ENCODE measurements around the gene LINC00237.

LINC00237 gene

GRCh38 chr20:21050710-21051109 is 55.4 kb downstream of the LINC00237 start:
- TF ChIP-seq, protein P1, sequence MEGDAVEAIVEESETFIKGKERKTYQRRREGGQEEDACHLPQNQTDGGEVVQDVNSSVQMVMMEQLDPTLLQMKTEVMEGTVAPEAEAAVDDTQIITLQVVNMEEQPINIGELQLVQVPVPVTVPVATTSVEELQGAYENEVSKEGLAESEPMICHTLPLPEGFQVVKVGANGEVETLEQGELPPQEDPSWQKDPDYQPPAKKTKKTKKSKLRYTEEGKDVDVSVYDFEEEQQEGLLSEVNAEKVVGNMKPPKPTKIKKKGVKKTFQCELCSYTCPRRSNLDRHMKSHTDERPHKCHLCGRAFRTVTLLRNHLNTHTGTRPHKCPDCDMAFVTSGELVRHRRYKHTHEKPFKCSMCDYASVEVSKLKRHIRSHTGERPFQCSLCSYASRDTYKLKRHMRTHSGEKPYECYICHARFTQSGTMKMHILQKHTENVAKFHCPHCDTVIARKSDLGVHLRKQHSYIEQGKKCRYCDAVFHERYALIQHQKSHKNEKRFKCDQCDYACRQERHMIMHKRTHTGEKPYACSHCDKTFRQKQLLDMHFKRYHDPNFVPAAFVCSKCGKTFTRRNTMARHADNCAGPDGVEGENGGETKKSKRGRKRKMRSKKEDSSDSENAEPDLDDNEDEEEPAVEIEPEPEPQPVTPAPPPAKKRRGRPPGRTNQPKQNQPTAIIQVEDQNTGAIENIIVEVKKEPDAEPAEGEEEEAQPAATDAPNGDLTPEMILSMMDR (conservative IDR thresholded peaks at IDR 0.05; ENCODE audit: low read depth, low read length) = no peak
- no peak overlapping the region for H3K4me3 ChIP-seq (ENCODE audit: low read depth, low read length)
- DNase-seq (ENCODE audit: low read depth) = no peak

GRCh38 chr20:21049305-21049828 is 56.8 kb downstream of the LINC00237 start:
- no peak for DNase-seq (ENCODE audit: low read depth)
- TF ChIP-seq, protein P1 (conservative IDR thresholded peaks at IDR 0.05; ENCODE audit: low read depth, low read length) = no peak
- H3K4me3 ChIP-seq (ENCODE audit: low read depth, low read length) = no peak overlapping the region

GRCh38 chr20:21048841-21049273 is 57.3 kb downstream of the LINC00237 start:
- TF ChIP-seq, protein P1 (conservative IDR thresholded peaks at IDR 0.05; ENCODE audit: low read depth, low read length) = peak; percentile 37
- DNase-seq (ENCODE audit: low read depth) = peak; percentile 1
- H3K4me3 ChIP-seq (ENCODE audit: low read depth, low read length) = no peak overlapping the region

GRCh38 chr20:21047981-21048380 is 58.2 kb downstream of the LINC00237 start:
- no peak for DNase-seq (ENCODE audit: low read depth)
- TF ChIP-seq, protein P1 (conservative IDR thresholded peaks at IDR 0.05; ENCODE audit: low read depth, low read length) = no peak
- H3K4me3 ChIP-seq (ENCODE audit: low read depth, low read length) = no peak overlapping the region

- no peak overlapping the region for H3K4me3 ChIP-seq (ENCODE audit: low read depth, low read length)
- no peak for DNase-seq (ENCODE audit: low read depth)
- TF ChIP-seq, protein P1 (conservative IDR thresholded peaks at IDR 0.05; ENCODE audit: low read depth, low read length) = no peak
Measured at GRCh38 chr20:21046413-21047070, 59.6 kb downstream of the LINC00237 start.
